Duodenal mucosa (tissue), 2 donors: ENCODE data around the gene SEC22B.
"Not testable (repeated sequence)": the region's sequence is repeated elsewhere in the genome, so short reads cannot be mapped to it uniquely, and the experiment has no call there.

Experiments
- H3K27ac ChIP-seq: one replicate; pipeline ENCODE4 v1.7.0; 2013; ENCODE audit warnings: low read depth, low read length
- H3K27me3 ChIP-seq, 2 donors: one replicate each; pipeline ENCODE4 v1.7.0; 2013; ENCODE audit warnings: low read length in 2 of 2, control low read depth in 1 of 2; ENCODE audit not compliant: insufficient read depth in 2 of 2, control insufficient read depth in 1 of 2
- H3K36me3 ChIP-seq, 2 donors: one replicate each; pipeline ENCODE4 v1.7.0; 2013; ENCODE audit warnings: low read length in 2 of 2, control low read depth in 1 of 2; ENCODE audit not compliant: insufficient read depth in 2 of 2, control insufficient read depth in 1 of 2
- H3K4me1 ChIP-seq, 2 donors: one replicate each; pipeline ENCODE4 v1.7.0; 2013; ENCODE audit warnings: low read length in 2 of 2, control low read depth in 1 of 2; ENCODE audit not compliant: insufficient read depth in 2 of 2, control insufficient read depth in 1 of 2
- H3K4me3 ChIP-seq, 2 donors: one replicate each; pipeline ENCODE4 v1.7.0; 2013; ENCODE audit warnings: low read length in 2 of 2, low read depth in 1 of 2
- H3K9ac ChIP-seq, 2 donors: one replicate each; pipeline ENCODE4 v1.7.0; 2013; ENCODE audit warnings: low read length in 2 of 2, low read depth in 1 of 2
- H3K9me3 ChIP-seq, 2 donors: one replicate each; pipeline ENCODE4 v1.7.0; 2013; ENCODE audit warnings: low read length in 2 of 2, control low read depth in 1 of 2; ENCODE audit not compliant: control insufficient read depth in 1 of 2

The SEC22B gene

GRCh38 chr1:120144626-120145025 is 31.7 kb downstream of the SEC22B start:
- not testable (repeated sequence) for H3K9me3 ChIP-seq, H3K27ac ChIP-seq, H3K4me3 ChIP-seq, H3K36me3 ChIP-seq, H3K27me3 ChIP-seq, H3K4me1 ChIP-seq, H3K9ac ChIP-seq

- H3K27me3 ChIP-seq, H3K9me3 ChIP-seq, H3K4me1 ChIP-seq, H3K27ac ChIP-seq, H3K36me3 ChIP-seq, H3K4me3 ChIP-seq, H3K9ac ChIP-seq: not testable (repeated sequence)
Measured at GRCh38 chr1:120144169-120144568, 32.2 kb downstream of the SEC22B start.

GRCh38 chr1:120143334-120143733 is 33.0 kb downstream of the SEC22B start:
- H3K36me3 ChIP-seq, H3K4me3 ChIP-seq, H3K27ac ChIP-seq: not testable (repeated sequence)

GRCh38 chr1:120142512-120143263 is 33.6 kb downstream of the SEC22B start:
- not testable (repeated sequence) for H3K9me3 ChIP-seq, H3K27me3 ChIP-seq, H3K9ac ChIP-seq, H3K4me3 ChIP-seq, H3K4me1 ChIP-seq, H3K27ac ChIP-seq, H3K36me3 ChIP-seq

More at GRCh38 chr1:120143334-120143733, 33.0 kb downstream of the SEC22B start:
- H3K27me3 ChIP-seq, H3K4me1 ChIP-seq, H3K9ac ChIP-seq, H3K9me3 ChIP-seq: not testable (repeated sequence)

- not testable (repeated sequence) for H3K36me3 ChIP-seq, H3K4me3 ChIP-seq, H3K9ac ChIP-seq, H3K4me1 ChIP-seq, H3K27me3 ChIP-seq, H3K9me3 ChIP-seq, H3K27ac ChIP-seq
Measured at GRCh38 chr1:120141865-120142264, 34.5 kb downstream of the SEC22B start.

- not testable (repeated sequence) for H3K4me3 ChIP-seq, H3K4me1 ChIP-seq, H3K27ac ChIP-seq, H3K9ac ChIP-seq, H3K27me3 ChIP-seq, H3K36me3 ChIP-seq, H3K9me3 ChIP-seq
Measured at GRCh38 chr1:120140656-120141265, 35.6 kb downstream of the SEC22B start.

- H3K27me3 ChIP-seq, H3K9ac ChIP-seq, H3K9me3 ChIP-seq, H3K36me3 ChIP-seq, H3K4me1 ChIP-seq, H3K27ac ChIP-seq, H3K4me3 ChIP-seq: not testable (repeated sequence)
Measured at GRCh38 chr1:120136086-120136485, 40.2 kb downstream of the SEC22B start.

- H3K9ac ChIP-seq, H3K36me3 ChIP-seq: not testable (repeated sequence)
Measured at GRCh38 chr1:120133928-120134325, 42.4 kb downstream of the SEC22B start.

GRCh38 chr1:120133228-120133927 is 42.9 kb downstream of the SEC22B start:
- no peak overlapping the region for H3K9ac ChIP-seq
- no peak overlapping the region for H3K27ac ChIP-seq
- H3K4me1 ChIP-seq, result no peaks in the 10 kb centered on the region

More at GRCh38 chr1:120133928-120134325, 42.4 kb downstream of the SEC22B start:
- not testable (repeated sequence) for H3K4me3 ChIP-seq, H3K27me3 ChIP-seq, H3K27ac ChIP-seq, H3K9me3 ChIP-seq, H3K4me1 ChIP-seq

GRCh38 chr1:120132406-120132763 is 43.9 kb downstream of the SEC22B start:
- H3K27me3 ChIP-seq, H3K27ac ChIP-seq, H3K36me3 ChIP-seq, H3K4me1 ChIP-seq, H3K4me3 ChIP-seq, H3K9ac ChIP-seq, H3K9me3 ChIP-seq: not testable (repeated sequence)

More at GRCh38 chr1:120133228-120133927, 42.9 kb downstream of the SEC22B start:
- Histone ChIP-seq H3K36me3 (no peaks in the 10 kb centered on the region), H3K4me3 (no peak overlapping the region), H3K9me3 (no peaks in the 10 kb centered on the region), H3K27me3 (no peaks in the 10 kb centered on the region)
